ENCODE measurements around the gene PPP1R1C.

Gene PPP1R1C

GRCh38 chr2:182033449-182033848, 47.8 kb downstream of the PPP1R1C start:
- H3K4me3 ChIP-seq (ENCODE audit: control insufficient read depth in 1 of 7, extremely low read depth in 1 of 7, insufficient read depth in 4 of 7, low read depth in 2 of 7, low read length in 6 of 7) = no peak overlapping the region
- no peaks in the 10 kb centered on the region for H3K4me1 ChIP-seq (ENCODE audit: control extremely low read depth in 1 of 4, control insufficient read depth in 4 of 4, insufficient read depth in 4 of 4, low read length in 3 of 4)
- no peaks in the 10 kb centered on the region for H3K36me3 ChIP-seq (ENCODE audit: control insufficient read depth in 4 of 4, insufficient read depth in 4 of 4, low read length in 3 of 4)
- no peak overlapping the region for H3K27ac ChIP-seq (ENCODE audit: insufficient read depth in 1 of 2, low read depth in 1 of 2, low read length in 2 of 2, poor library complexity in 1 of 2, severe bottlenecking in 2 of 2)
- CTCF ChIA-PET = no interaction called here
- H3K9me3 ChIP-seq (ENCODE audit: control extremely low read depth in 1 of 5, control insufficient read depth in 4 of 5, insufficient read depth in 2 of 5, low read depth in 1 of 5, low read length in 4 of 5) = peaks cover 0 to 3% (median 0%) of the 10 kb centered on the region in 5 experiments
- POLR2A ChIA-PET = no interaction called here
- WGBS (ENCODE audit: insufficient coverage) = 88% methylated on average over 3 of the region's 3 CpGs
- DNase-seq = no peak
- H3K27me3 ChIP-seq (replicated peaks in 2 of 5; ENCODE audit: control insufficient read depth in 4 of 5, insufficient read depth in 5 of 5, low read length in 4 of 5) = no peaks in the 10 kb centered on the region

DNA sequence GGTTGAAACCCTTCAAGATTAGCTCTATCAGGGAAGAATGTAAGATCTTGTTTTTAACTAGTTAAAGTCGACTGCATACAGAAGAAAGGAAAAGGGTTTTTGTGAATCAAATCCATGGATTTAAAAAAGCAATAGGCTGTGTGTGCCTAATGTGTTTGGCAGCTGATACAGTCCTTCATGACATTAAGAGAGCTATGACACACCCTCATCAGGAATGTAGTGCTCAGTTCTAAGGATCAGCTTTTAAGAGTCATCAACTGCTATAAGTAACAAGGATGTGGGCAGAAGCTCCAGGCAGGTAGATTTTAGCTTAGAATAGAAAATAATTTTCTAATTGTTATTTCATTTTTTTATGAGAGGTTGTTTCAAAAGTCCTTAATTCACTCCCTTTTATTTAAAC, 52.9 kb downstream of the PPP1R1C start:
- H3K4me3 ChIP-seq (ENCODE audit: control insufficient read depth in 1 of 7, extremely low read depth in 1 of 7, insufficient read depth in 4 of 7, low read depth in 2 of 7, low read length in 6 of 7) = no peak overlapping the region
- H3K27ac ChIP-seq (ENCODE audit: insufficient read depth in 1 of 2, low read depth in 1 of 2, low read length in 2 of 2, poor library complexity in 1 of 2, severe bottlenecking in 2 of 2) = no peak overlapping the region
- no peak for DNase-seq
- ChIA-PET POLR2A (no interaction called here), CTCF (interaction anchor here (1.2 to 1.7 kb wide), 2 partner anchors 39 to 43 kb away, joined by 3 to 6 read pairs; no protein-coding TSS in a partner anchor)
- H3K36me3 ChIP-seq (ENCODE audit: control insufficient read depth in 4 of 4, insufficient read depth in 4 of 4, low read length in 3 of 4) = no peaks in the 10 kb centered on the region
- no peaks in the 10 kb centered on the region for H3K27me3 ChIP-seq (replicated peaks in 2 of 5; ENCODE audit: control insufficient read depth in 4 of 5, insufficient read depth in 5 of 5, low read length in 4 of 5)
- peaks cover 0 to 3% (median 0%) of the 10 kb centered on the region in 5 experiments for H3K9me3 ChIP-seq (ENCODE audit: control extremely low read depth in 1 of 5, control insufficient read depth in 4 of 5, insufficient read depth in 2 of 5, low read depth in 1 of 5, low read length in 4 of 5)
- no peaks in the 10 kb centered on the region for H3K4me1 ChIP-seq (ENCODE audit: control extremely low read depth in 1 of 4, control insufficient read depth in 4 of 4, insufficient read depth in 4 of 4, low read length in 3 of 4)
- WGBS (ENCODE audit: insufficient coverage) = 100% methylated on average over 1 of the region's 1 CpG

DNA sequence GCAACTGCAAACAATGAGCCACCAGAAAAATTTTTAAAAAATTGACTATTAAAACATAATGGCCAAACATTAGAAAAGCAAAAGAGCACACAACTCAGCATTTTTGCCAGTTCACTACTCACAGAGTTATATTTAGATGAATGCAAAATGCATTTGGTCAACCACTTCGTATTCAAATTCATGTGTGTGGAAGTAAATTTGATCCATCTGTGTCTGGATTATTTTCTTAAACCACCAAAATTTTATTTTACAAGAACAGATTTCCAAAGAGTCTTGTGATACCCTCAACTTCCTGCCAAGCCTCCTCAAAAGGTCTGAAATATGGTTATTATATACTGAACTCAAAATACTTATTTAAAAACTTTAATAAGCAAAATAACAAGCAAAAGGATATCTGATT, 57.4 kb downstream of the PPP1R1C start:
- no peak overlapping the region for H3K27ac ChIP-seq (ENCODE audit: insufficient read depth in 1 of 2, low read depth in 1 of 2, low read length in 2 of 2, poor library complexity in 1 of 2, severe bottlenecking in 2 of 2)
- ChIA-PET POLR2A (no interaction called here), CTCF (no interaction called here)

DNA sequence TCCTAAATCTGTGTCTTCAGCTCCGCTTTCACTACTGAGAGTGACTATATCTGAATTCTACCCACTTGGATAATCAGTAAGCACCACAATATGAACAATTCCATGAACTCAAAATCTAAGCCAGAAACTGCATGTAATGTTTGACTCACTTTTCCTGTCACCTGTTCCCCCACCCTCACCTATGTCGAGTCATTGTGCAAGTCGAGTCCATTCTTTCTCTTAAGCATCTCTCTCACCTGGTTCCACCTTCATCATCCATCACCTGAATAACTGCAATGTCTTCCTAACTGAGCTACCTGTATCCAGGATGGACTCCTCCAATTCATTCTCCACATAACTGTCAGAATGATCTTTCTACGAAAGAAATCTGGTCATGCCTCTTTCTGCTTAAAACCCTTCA, 58.2 kb downstream of the PPP1R1C start:
- WGBS (ENCODE audit: insufficient coverage) = 100% methylated on average over 4 of the region's 4 CpGs
- Histone ChIP-seq H3K27me3 (replicated peaks in 2 of 5; ENCODE audit: control insufficient read depth in 4 of 5, insufficient read depth in 5 of 5, low read length in 4 of 5) (no peaks in the 10 kb centered on the region), H3K27ac (ENCODE audit: insufficient read depth in 1 of 2, low read depth in 1 of 2, low read length in 2 of 2, poor library complexity in 1 of 2, severe bottlenecking in 2 of 2) (no peak overlapping the region), H3K4me1 (ENCODE audit: control extremely low read depth in 1 of 4, control insufficient read depth in 4 of 4, insufficient read depth in 4 of 4, low read length in 3 of 4) (no peaks in the 10 kb centered on the region), H3K9me3 (ENCODE audit: control extremely low read depth in 1 of 5, control insufficient read depth in 4 of 5, insufficient read depth in 2 of 5, low read depth in 1 of 5, low read length in 4 of 5) (no peaks in the 10 kb centered on the region), H3K36me3 (ENCODE audit: control insufficient read depth in 4 of 4, insufficient read depth in 4 of 4, low read length in 3 of 4) (no peaks in the 10 kb centered on the region), H3K4me3 (ENCODE audit: control insufficient read depth in 1 of 7, extremely low read depth in 1 of 7, insufficient read depth in 4 of 7, low read depth in 2 of 7, low read length in 6 of 7) (no peak overlapping the region)
- ChIA-PET POLR2A (no interaction called here), CTCF (no interaction called here)
- DNase-seq = no peak

More for the DNA sequence above, 57.4 kb downstream of the PPP1R1C start:
- H3K27me3 ChIP-seq (replicated peaks in 2 of 5; ENCODE audit: control insufficient read depth in 4 of 5, insufficient read depth in 5 of 5, low read length in 4 of 5) = no peaks in the 10 kb centered on the region
- no peaks in the 10 kb centered on the region for H3K36me3 ChIP-seq (ENCODE audit: control insufficient read depth in 4 of 4, insufficient read depth in 4 of 4, low read length in 3 of 4)
- H3K9me3 ChIP-seq (ENCODE audit: control extremely low read depth in 1 of 5, control insufficient read depth in 4 of 5, insufficient read depth in 2 of 5, low read depth in 1 of 5, low read length in 4 of 5) = no peaks in the 10 kb centered on the region
- DNase-seq = no peak
- H3K4me3 ChIP-seq (ENCODE audit: control insufficient read depth in 1 of 7, extremely low read depth in 1 of 7, insufficient read depth in 4 of 7, low read depth in 2 of 7, low read length in 6 of 7) = no peak overlapping the region
- no CpG with 5 or more reads among the region's 1 CpG for WGBS (ENCODE audit: insufficient coverage)
- no peaks in the 10 kb centered on the region for H3K4me1 ChIP-seq (ENCODE audit: control extremely low read depth in 1 of 4, control insufficient read depth in 4 of 4, insufficient read depth in 4 of 4, low read length in 3 of 4)

DNA sequence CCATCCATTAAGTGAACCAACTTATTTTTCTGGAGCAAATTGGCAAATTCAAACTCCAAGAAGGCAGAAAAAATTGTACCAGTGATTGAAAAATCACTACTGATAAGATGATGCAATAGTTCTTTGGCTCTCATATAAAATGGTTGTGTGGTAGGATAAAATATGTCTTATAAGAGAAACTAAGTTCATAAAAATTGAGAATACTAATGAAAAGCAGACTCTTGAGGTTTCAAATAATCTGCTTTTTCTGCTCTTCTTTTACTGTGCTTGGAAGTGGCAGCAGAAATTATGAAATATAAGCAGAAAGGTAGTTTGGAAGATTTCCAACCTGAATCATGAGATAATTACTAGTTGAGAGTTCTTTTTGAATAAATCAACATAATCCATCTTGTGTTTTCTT, 61.9 kb downstream of the PPP1R1C start:
- Histone ChIP-seq H3K27ac (ENCODE audit: insufficient read depth in 1 of 2, low read depth in 1 of 2, low read length in 2 of 2, poor library complexity in 1 of 2, severe bottlenecking in 2 of 2) (no peak overlapping the region), H3K4me3 (ENCODE audit: control insufficient read depth in 1 of 7, extremely low read depth in 1 of 7, insufficient read depth in 4 of 7, low read depth in 2 of 7, low read length in 6 of 7) (no peak overlapping the region), H3K9me3 (ENCODE audit: control extremely low read depth in 1 of 5, control insufficient read depth in 4 of 5, insufficient read depth in 2 of 5, low read depth in 1 of 5, low read length in 4 of 5) (no peaks in the 10 kb centered on the region), H3K4me1 (ENCODE audit: control extremely low read depth in 1 of 4, control insufficient read depth in 4 of 4, insufficient read depth in 4 of 4, low read length in 3 of 4) (no peaks in the 10 kb centered on the region), H3K36me3 (ENCODE audit: control insufficient read depth in 4 of 4, insufficient read depth in 4 of 4, low read length in 3 of 4) (no peaks in the 10 kb centered on the region), H3K27me3 (replicated peaks in 2 of 5; ENCODE audit: control insufficient read depth in 4 of 5, insufficient read depth in 5 of 5, low read length in 4 of 5) (no peaks in the 10 kb centered on the region)
- ChIA-PET POLR2A (no interaction called here), CTCF (no interaction called here)
- DNase-seq = no peak

GRCh38 chr2:182048088-182048487, 62.4 kb downstream of the PPP1R1C start:
- H3K9me3 ChIP-seq (ENCODE audit: control extremely low read depth in 1 of 5, control insufficient read depth in 4 of 5, insufficient read depth in 2 of 5, low read depth in 1 of 5, low read length in 4 of 5) = no peaks in the 10 kb centered on the region
- no peaks in the 10 kb centered on the region for H3K27me3 ChIP-seq (replicated peaks in 2 of 5; ENCODE audit: control insufficient read depth in 4 of 5, insufficient read depth in 5 of 5, low read length in 4 of 5)
- no peak for DNase-seq
- H3K27ac ChIP-seq (ENCODE audit: insufficient read depth in 1 of 2, low read depth in 1 of 2, low read length in 2 of 2, poor library complexity in 1 of 2, severe bottlenecking in 2 of 2) = no peak overlapping the region
- CTCF ChIA-PET = no interaction called here
- no CpG with 5 or more reads among the region's 2 CpGs for WGBS (ENCODE audit: insufficient coverage)
- no peaks in the 10 kb centered on the region for H3K36me3 ChIP-seq (ENCODE audit: control insufficient read depth in 4 of 4, insufficient read depth in 4 of 4, low read length in 3 of 4)
- no peaks in the 10 kb centered on the region for H3K4me1 ChIP-seq (ENCODE audit: control extremely low read depth in 1 of 4, control insufficient read depth in 4 of 4, insufficient read depth in 4 of 4, low read length in 3 of 4)
- POLR2A ChIA-PET = no interaction called here
- no peak overlapping the region for H3K4me3 ChIP-seq (ENCODE audit: control insufficient read depth in 1 of 7, extremely low read depth in 1 of 7, insufficient read depth in 4 of 7, low read depth in 2 of 7, low read length in 6 of 7)

- Histone ChIP-seq H3K27me3 (replicated peaks in 2 of 5; ENCODE audit: control insufficient read depth in 4 of 5, insufficient read depth in 5 of 5, low read length in 4 of 5) (no peaks in the 10 kb centered on the region), H3K36me3 (ENCODE audit: control insufficient read depth in 4 of 4, insufficient read depth in 4 of 4, low read length in 3 of 4) (no peaks in the 10 kb centered on the region), H3K4me1 (ENCODE audit: control extremely low read depth in 1 of 4, control insufficient read depth in 4 of 4, insufficient read depth in 4 of 4, low read length in 3 of 4) (no peaks in the 10 kb centered on the region), H3K27ac (ENCODE audit: insufficient read depth in 1 of 2, low read depth in 1 of 2, low read length in 2 of 2, poor library complexity in 1 of 2, severe bottlenecking in 2 of 2) (no peak overlapping the region), H3K4me3 (ENCODE audit: control insufficient read depth in 1 of 7, extremely low read depth in 1 of 7, insufficient read depth in 4 of 7, low read depth in 2 of 7, low read length in 6 of 7) (no peak overlapping the region), H3K9me3 (ENCODE audit: control extremely low read depth in 1 of 5, control insufficient read depth in 4 of 5, insufficient read depth in 2 of 5, low read depth in 1 of 5, low read length in 4 of 5) (no peaks in the 10 kb centered on the region)
- ChIA-PET POLR2A (no interaction called here), CTCF (no interaction called here)
- WGBS (ENCODE audit: insufficient coverage) = 94% methylated on average over 2 of the region's 2 CpGs
- no peak for DNase-seq
Measured at GRCh38 chr2:182048621-182049020, 63.0 kb downstream of the PPP1R1C start.
